Fibroblast of villous mesenchyme (primary cell): ENCODE measurements around the gene OR10D3. TPM values are rescaled to one million over a fixed set of nuclear protein-coding genes. Genes with fewer than 3 reads are reported as not detected.

ENCODE experiments used
- DNase-seq: peaks from one replicate; pipeline ENCODE4 v3.0.0-alpha.2; 2010; ENCODE audit warnings: low read depth
- H3K4me3 ChIP-seq: 2 replicates; pipeline ENCODE4 v1.5.1; 2011; ENCODE audit warnings: low read depth, mild to moderate bottlenecking, low read length
- CTCF ChIP-seq: IDR thresholded peaks from 2 replicates; pipeline ENCODE4 v1.5.1; 2012; ENCODE audit warnings: low read depth, mild to moderate bottlenecking, low read length; ENCODE audit not compliant: insufficient read depth
- total RNA-seq: library from RNA; depleted of rRNA; stranded (reverse); fragments of >200 nt; gene quantifications from 2 replicates; pipeline ENCODE4 v1.2.3, GENCODE V29; 2012

The OR10D3 gene
- total RNA-seq, 1 donor, result not detected

GRCh38 chr11:124194293-124195188 is 11.4 kb downstream of the OR10D3 start:
- DNase-seq, result peak; percentile 2
- TF ChIP-seq CTCF, result no peak
- no peak overlapping the region for H3K4me3 ChIP-seq

- TF ChIP-seq CTCF, result peak; percentile 74
- H3K4me3 ChIP-seq, result no peak overlapping the region
- DNase-seq, result peak; percentile 47
These were observed 12.1 kb downstream of the OR10D3 start for GRCh38 chr11:124195189-124195734.

- TF ChIP-seq CTCF, result no peak
- no peak for DNase-seq
- H3K4me3 ChIP-seq, result no peak overlapping the region
These were observed 14.9 kb downstream of the OR10D3 start for GRCh38 chr11:124197999-124198398.

GRCh38 chr11:124198897-124199296 is 15.8 kb downstream of the OR10D3 start:
- TF ChIP-seq CTCF, result no peak
- no peak for DNase-seq
- no peak overlapping the region for H3K4me3 ChIP-seq

GRCh38 chr11:124199702-124200101 is 16.6 kb downstream of the OR10D3 start:
- peak; percentile 51 for DNase-seq
- no peak overlapping the region for H3K4me3 ChIP-seq

GRCh38 chr11:124200671-124201070 is 17.5 kb downstream of the OR10D3 start:
- H3K4me3 ChIP-seq, result no peak overlapping the region
- DNase-seq, result no peak
- TF ChIP-seq CTCF, result no peak

More at GRCh38 chr11:124199702-124200101, 16.6 kb downstream of the OR10D3 start:
- TF ChIP-seq CTCF, result no peak
